Keratinocyte (primary cell): Measurements from ENCODE around the gene OAS3.

Experiments used
- CTCF ChIP-seq, 3 experiments: IDR thresholded peaks in 1 of 3; conservative IDR thresholded peaks in 1 of 3; optimal IDR thresholded peaks in 1 of 3; 2 replicates in 2 of 3; 3 replicates in 1 of 3; pipeline versions ENCODE3 to v1.5.1; 2011; ENCODE audit warnings: low read length in 3 of 3, mild to moderate bottlenecking in 3 of 3, moderate library complexity in 2 of 3, control low read depth in 1 of 3, inconsistent platforms in 1 of 3; ENCODE audit not compliant: insufficient read depth in 2 of 3; ENCODE audit errors: extremely low read depth in 1 of 3
- EZH2 ChIP-seq: IDR thresholded peaks from one replicate; pipeline ENCODE4 v1.6.1; 2012; ENCODE audit warnings: inconsistent platforms, mild to moderate bottlenecking, low read length, moderate library complexity

- no peak for TF ChIP-seq CTCF (optimal IDR thresholded peaks at IDR 0.05 in 1 of 3, IDR thresholded peaks at IDR 0.05 in 1 of 3, conservative IDR thresholded peaks at IDR 0.05 in 1 of 3; ENCODE audit: extremely low read depth in 1 of 3, insufficient read depth in 2 of 3, low read length in 3 of 3)
- no peak for TF ChIP-seq EZH2
Observed at GRCh38 chr12:112927925-112928324, 10.3 kb upstream of the OAS3 start.
